ENCODE results near the gene ST6GALNAC6.

The ST6GALNAC6 gene

DNA sequence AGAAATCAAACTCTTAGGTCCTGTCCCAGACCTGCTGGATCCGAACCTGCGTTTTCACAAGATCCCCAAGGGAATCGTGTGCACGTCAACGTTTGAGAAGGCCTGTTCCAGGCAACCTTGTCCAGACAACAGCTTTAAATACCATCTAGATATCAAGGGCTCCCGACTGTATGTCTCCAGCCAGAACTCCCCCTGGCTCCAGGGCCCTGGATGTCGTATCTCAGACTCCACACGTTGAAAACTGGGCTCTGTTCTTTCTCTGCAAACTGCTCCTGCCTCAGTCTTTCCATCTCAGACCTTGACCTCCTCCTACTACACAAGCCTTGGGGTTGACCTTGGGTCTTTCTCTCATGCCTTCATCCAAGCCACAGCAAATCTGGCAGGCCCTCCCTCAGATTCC lies 39.1 kb downstream of the ST6GALNAC6 start:
- Histone ChIP-seq H3K27ac (ENCODE audit: poor library complexity, severe bottlenecking) (no peak overlapping the region), H3K4me3 (ENCODE audit: severe bottlenecking) (no peak overlapping the region), H3K27me3 (ENCODE audit: insufficient read depth, poor library complexity, severe bottlenecking) (no peaks in the 10 kb centered on the region), H3K9me3 (ENCODE audit: severe bottlenecking) (no peaks in the 10 kb centered on the region), H3K4me1 (ENCODE audit: insufficient read depth, poor library complexity, severe bottlenecking) (no peaks in the 10 kb centered on the region), H3K36me3 (ENCODE audit: low read depth) (no peaks in the 10 kb centered on the region)
- no peak for TF ChIP-seq CTCF (IDR thresholded peaks at IDR 0.05; ENCODE audit: poor library complexity, severe bottlenecking)
- DNase-seq (ENCODE audit: low spot score) (no peak), ATAC-seq (ENCODE audit: low read depth) (no peak)

- Histone ChIP-seq H3K36me3 (ENCODE audit: low read depth) (no peaks in the 10 kb centered on the region), H3K4me3 (ENCODE audit: severe bottlenecking) (no peak overlapping the region), H3K4me1 (ENCODE audit: insufficient read depth, poor library complexity, severe bottlenecking) (no peaks in the 10 kb centered on the region), H3K27ac (ENCODE audit: poor library complexity, severe bottlenecking) (no peak overlapping the region), H3K27me3 (ENCODE audit: insufficient read depth, poor library complexity, severe bottlenecking) (no peaks in the 10 kb centered on the region), H3K9me3 (ENCODE audit: severe bottlenecking) (no peaks in the 10 kb centered on the region)
- DNase-seq (ENCODE audit: low spot score) (no peak), ATAC-seq (ENCODE audit: low read depth) (no peak)
- TF ChIP-seq CTCF (IDR thresholded peaks at IDR 0.05; ENCODE audit: poor library complexity, severe bottlenecking) = no peak
These were observed 41.3 kb downstream of the ST6GALNAC6 start for GRCh38 chr9:127858041-127858512.

- no peaks in the 10 kb centered on the region for H3K4me1 ChIP-seq (ENCODE audit: insufficient read depth, poor library complexity, severe bottlenecking)
- DNase-seq (ENCODE audit: low spot score) (no peak), ATAC-seq (ENCODE audit: low read depth) (no peak)
- H3K36me3 ChIP-seq (ENCODE audit: low read depth) = no peaks in the 10 kb centered on the region
- H3K27ac ChIP-seq (ENCODE audit: poor library complexity, severe bottlenecking) = no peak overlapping the region
- no peaks in the 10 kb centered on the region for H3K9me3 ChIP-seq (ENCODE audit: severe bottlenecking)
- no peaks in the 10 kb centered on the region for H3K27me3 ChIP-seq (ENCODE audit: insufficient read depth, poor library complexity, severe bottlenecking)
- no peak overlapping the region for H3K4me3 ChIP-seq (ENCODE audit: severe bottlenecking)
- TF ChIP-seq CTCF (IDR thresholded peaks at IDR 0.05; ENCODE audit: poor library complexity, severe bottlenecking) = no peak
These were observed 42.1 kb downstream of the ST6GALNAC6 start for GRCh38 chr9:127857278-127857677.

GRCh38 chr9:127856729-127857116 lies 42.7 kb downstream of the ST6GALNAC6 start:
- H3K27ac ChIP-seq (ENCODE audit: poor library complexity, severe bottlenecking) = no peak overlapping the region
- no peak overlapping the region for H3K4me3 ChIP-seq (ENCODE audit: severe bottlenecking)
- no peaks in the 10 kb centered on the region for H3K4me1 ChIP-seq (ENCODE audit: insufficient read depth, poor library complexity, severe bottlenecking)
- TF ChIP-seq CTCF (IDR thresholded peaks at IDR 0.05; ENCODE audit: poor library complexity, severe bottlenecking) = no peak
- H3K27me3 ChIP-seq (ENCODE audit: insufficient read depth, poor library complexity, severe bottlenecking) = no peaks in the 10 kb centered on the region
- ATAC-seq (ENCODE audit: low read depth) = no peak
- no peaks in the 10 kb centered on the region for H3K36me3 ChIP-seq (ENCODE audit: low read depth)
- no peaks in the 10 kb centered on the region for H3K9me3 ChIP-seq (ENCODE audit: severe bottlenecking)
- DNase-seq (ENCODE audit: low spot score) = no peak

- Histone ChIP-seq H3K36me3 (ENCODE audit: low read depth) (no peaks in the 10 kb centered on the region), H3K27me3 (ENCODE audit: insufficient read depth, poor library complexity, severe bottlenecking) (no peaks in the 10 kb centered on the region), H3K4me1 (ENCODE audit: insufficient read depth, poor library complexity, severe bottlenecking) (no peaks in the 10 kb centered on the region), H3K9me3 (ENCODE audit: severe bottlenecking) (no peaks in the 10 kb centered on the region), H3K27ac (ENCODE audit: poor library complexity, severe bottlenecking) (no peak overlapping the region), H3K4me3 (ENCODE audit: severe bottlenecking) (no peak overlapping the region)
- no peak for TF ChIP-seq CTCF (IDR thresholded peaks at IDR 0.05; ENCODE audit: poor library complexity, severe bottlenecking)
- ATAC-seq (ENCODE audit: low read depth) = no peak
- DNase-seq (ENCODE audit: low spot score) = no peak
These were observed 43.2 kb downstream of the ST6GALNAC6 start for GRCh38 chr9:127856094-127856728.
